Measurements from ENCODE around the gene BTK.

- TF ChIP-seq ZNF274 (IDR thresholded peaks at IDR 0.05; ENCODE audit: low read depth, low read length) (no peak), CTCF (IDR thresholded peaks at IDR 0.05 in 2 of 3, conservative IDR thresholded peaks at IDR 0.05 in 1 of 3; ENCODE audit: borderline replicate concordance in 1 of 3, insufficient read depth in 1 of 3, low read depth in 2 of 3, low read length in 2 of 3) (no peak)
Observed at GRCh38 chrX:101397779-101398178, 11.8 kb upstream of the BTK start.
